ENCODE measurements around the gene FMO5.

DNA sequence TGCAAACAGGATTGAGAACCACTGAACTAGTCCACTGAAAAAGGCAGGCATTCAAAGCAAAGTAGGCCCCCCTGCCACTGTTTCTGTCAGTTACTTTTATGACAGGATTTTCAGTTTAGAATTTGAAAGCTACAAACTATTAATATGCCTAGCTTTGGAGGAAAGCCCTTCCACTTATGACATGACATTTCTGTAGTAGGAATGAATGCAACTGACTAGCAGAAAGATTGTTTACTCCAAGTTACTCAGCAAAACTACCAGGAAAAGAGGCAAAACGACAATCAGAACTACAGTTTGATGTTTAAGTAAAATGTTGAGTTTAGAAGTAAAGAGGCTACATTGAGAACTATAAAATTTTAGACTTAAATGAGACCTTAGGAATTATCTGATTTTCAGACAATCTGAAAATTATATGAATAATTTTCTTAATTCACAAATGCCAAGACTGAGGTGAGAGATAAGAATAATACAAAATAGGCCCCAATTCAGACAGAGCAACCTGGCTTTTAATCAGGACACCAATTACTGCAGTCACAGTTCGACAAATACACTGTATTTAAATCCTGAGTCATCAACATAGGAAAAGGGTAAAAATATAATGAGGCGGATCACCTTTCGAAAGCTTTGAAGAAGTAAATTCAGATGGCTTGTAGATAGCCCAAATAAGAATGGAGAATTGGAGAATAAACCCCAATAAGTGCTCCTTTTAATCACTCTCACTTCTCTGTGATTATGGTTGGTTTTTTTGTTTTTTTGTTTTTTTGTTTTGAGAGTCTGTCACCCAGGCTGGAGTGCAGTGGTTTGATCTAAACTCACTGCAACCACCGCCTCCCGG, 55.1 kb downstream of the FMO5 start:
- TF ChIP-seq, protein P1, sequence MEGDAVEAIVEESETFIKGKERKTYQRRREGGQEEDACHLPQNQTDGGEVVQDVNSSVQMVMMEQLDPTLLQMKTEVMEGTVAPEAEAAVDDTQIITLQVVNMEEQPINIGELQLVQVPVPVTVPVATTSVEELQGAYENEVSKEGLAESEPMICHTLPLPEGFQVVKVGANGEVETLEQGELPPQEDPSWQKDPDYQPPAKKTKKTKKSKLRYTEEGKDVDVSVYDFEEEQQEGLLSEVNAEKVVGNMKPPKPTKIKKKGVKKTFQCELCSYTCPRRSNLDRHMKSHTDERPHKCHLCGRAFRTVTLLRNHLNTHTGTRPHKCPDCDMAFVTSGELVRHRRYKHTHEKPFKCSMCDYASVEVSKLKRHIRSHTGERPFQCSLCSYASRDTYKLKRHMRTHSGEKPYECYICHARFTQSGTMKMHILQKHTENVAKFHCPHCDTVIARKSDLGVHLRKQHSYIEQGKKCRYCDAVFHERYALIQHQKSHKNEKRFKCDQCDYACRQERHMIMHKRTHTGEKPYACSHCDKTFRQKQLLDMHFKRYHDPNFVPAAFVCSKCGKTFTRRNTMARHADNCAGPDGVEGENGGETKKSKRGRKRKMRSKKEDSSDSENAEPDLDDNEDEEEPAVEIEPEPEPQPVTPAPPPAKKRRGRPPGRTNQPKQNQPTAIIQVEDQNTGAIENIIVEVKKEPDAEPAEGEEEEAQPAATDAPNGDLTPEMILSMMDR (IDR thresholded peaks at IDR 0.05) = no peak
- no peak for TF ChIP-seq POLR2A (IDR thresholded peaks at IDR 0.05)
